HG03045 (cell line): ENCODE measurements around the gene GARNL3.

Experiments
- ATAC-seq: cut with Tn5 transposase; IDR thresholded peaks from one replicate; pipeline ENCODE4 v1.9.1; 2021; ENCODE audit warnings: mild to moderate bottlenecking, moderate library complexity; ENCODE audit not compliant: unreplicated experiment

Gene GARNL3

GRCh38 chr9:127308652-127309434 is 44.3 kb downstream of the GARNL3 start:
- no peak for ATAC-seq

- no peak for ATAC-seq
Observed at GRCh38 chr9:127309715-127310114, 45.1 kb downstream of the GARNL3 start.

- no peak for ATAC-seq
Observed at GRCh38 chr9:127311239-127311741, 46.7 kb downstream of the GARNL3 start.

- ATAC-seq: no peak
Observed at GRCh38 chr9:127313042-127313560, 48.5 kb downstream of the GARNL3 start.

GRCh38 chr9:127314911-127315310 is 50.3 kb downstream of the GARNL3 start:
- ATAC-seq: no peak

GRCh38 chr9:127316586-127317323 is 52.2 kb downstream of the GARNL3 start:
- ATAC-seq: no peak

GRCh38 chr9:127318651-127319167 is 54.1 kb downstream of the GARNL3 start:
- ATAC-seq: no peak

GRCh38 chr9:127319366-127320114 is 55.0 kb downstream of the GARNL3 start:
- no peak for ATAC-seq

GRCh38 chr9:127320115-127320378 is 55.5 kb downstream of the GARNL3 start:
- ATAC-seq: no peak

GRCh38 chr9:127323393-127323792 is 58.8 kb downstream of the GARNL3 start:
- no peak for ATAC-seq

- ATAC-seq: no peak
Observed at GRCh38 chr9:127330501-127330900, 65.9 kb downstream of the GARNL3 start.

GRCh38 chr9:127333221-127334064 is 68.9 kb downstream of the GARNL3 start:
- ATAC-seq: no peak

- ATAC-seq: no peak
Observed at GRCh38 chr9:127334725-127335124, 70.2 kb downstream of the GARNL3 start.

GRCh38 chr9:127336086-127336485 is 71.5 kb downstream of the GARNL3 start:
- no peak for ATAC-seq

- no peak for ATAC-seq
Observed at GRCh38 chr9:127336506-127337352, 72.2 kb downstream of the GARNL3 start.

- no peak for ATAC-seq
Observed at GRCh38 chr9:127340721-127341120, 76.1 kb downstream of the GARNL3 start.

- ATAC-seq: no peak
Observed at GRCh38 chr9:127341152-127341551, 76.6 kb downstream of the GARNL3 start.

GRCh38 chr9:127344368-127345000 is 79.9 kb downstream of the GARNL3 start:
- ATAC-seq: no peak

GRCh38 chr9:127345566-127345965 is 81.0 kb downstream of the GARNL3 start:
- ATAC-seq: no peak
